SK-N-SH (cell line): ENCODE results near the gene STX11. TPM values are rescaled to one million over a fixed set of nuclear protein-coding genes. Genes with fewer than 3 reads are reported as not detected.

Experiments used
- CTCF ChIA-PET: fragments of 300-600, 350-600 bp; formaldehyde crosslinking; extraction: SDS; loops from one replicate; lab custom pipeline; 2021; lab: Yijun Ruan, JAX
- POLR2A ChIA-PET: fragments of 350-600 bp; sonication (Branson Sonifier 250); formaldehyde crosslinking; extraction: SDS; loops from one replicate; lab custom pipeline; 2020; ENCODE audit warnings: antibody characterized with exemption, inconsistent platforms; lab: Yijun Ruan, JAX
- DNase-seq: peaks from one replicate; pipeline ENCODE4 v3.0.0; 2012
- H2AFZ ChIP-seq: fragments of 200-600 bp; sonication (generic); 2 replicates; pipeline ENCODE4 v1.8.1; 2016; ENCODE audit warnings: antibody characterized with exemption, mild to moderate bottlenecking, low read depth
- H3F3A ChIP-seq: fragments of 200-600 bp; sonication (generic); replicated peaks from 2 replicates; pipeline ENCODE3; 2016; ENCODE audit warnings: antibody characterized with exemption, mild to moderate bottlenecking; ENCODE audit not compliant: insufficient read depth
- H3K27ac ChIP-seq, 2 experiments: fragments of 200-500 bp in 1 of 2; fragments of 200-600 bp in 1 of 2; sonication (Bioruptor generic) in 1 of 2; sonication (generic), shearing (Covaris generic) in 1 of 2; 2 replicates each; pipeline versions ENCODE4 v1.5.1 to v1.6.1; 2014 to 2016; ENCODE audit warnings: low read depth in 2 of 2, inconsistent platforms in 1 of 2, low read length in 1 of 2, mild to moderate bottlenecking in 1 of 2, mixed read lengths in 1 of 2
- H3K27me3 ChIP-seq: fragments of 200-600 bp; sonication (generic), shearing (Covaris generic); 2 replicates; pipeline ENCODE4 v1.6.1; 2016; ENCODE audit warnings: mixed run types; ENCODE audit not compliant: insufficient read depth
- H3K36me3 ChIP-seq, 2 experiments: fragments of 200-500 bp in 1 of 2; fragments of 200-600 bp in 1 of 2; sonication (Bioruptor generic) in 1 of 2; sonication (generic) in 1 of 2; replicated peaks in 1 of 2; 2 replicates each; pipeline versions ENCODE3 to v1.5.1; 2014 to 2016; ENCODE audit warnings: low read length in 1 of 2, mild to moderate bottlenecking in 1 of 2; ENCODE audit not compliant: insufficient read depth in 2 of 2, control insufficient read depth in 1 of 2
- H3K4me1 ChIP-seq, 2 experiments: fragments of 200-500 bp in 1 of 2; fragments of 200-600 bp in 1 of 2; sonication (Bioruptor generic) in 1 of 2; sonication (generic), shearing (Covaris generic) in 1 of 2; 2 replicates each; pipeline versions ENCODE4 v1.5.1 to v1.6.1; 2014 to 2016; ENCODE audit warnings: low read depth in 1 of 2, low read length in 1 of 2, mixed run types in 1 of 2; ENCODE audit not compliant: insufficient read depth in 2 of 2, control insufficient read depth in 1 of 2
- H3K4me2 ChIP-seq: fragments of 200-600 bp; sonication (generic), shearing (Covaris generic); 2 replicates; pipeline ENCODE4 v1.6.1; 2017; ENCODE audit warnings: mixed run types
- H3K4me3 ChIP-seq, 2 experiments: fragments of 200-500 bp in 1 of 2; fragments of 200-600 bp in 1 of 2; sonication (Bioruptor generic) in 1 of 2; sonication (generic), shearing (Covaris generic) in 1 of 2; 2 replicates each; pipeline versions ENCODE4 v1.5.1 to v1.8.1; 2014 to 2016; ENCODE audit warnings: low read depth in 2 of 2, inconsistent platforms in 1 of 2, low read length in 1 of 2, mild to moderate bottlenecking in 1 of 2, mixed read lengths in 1 of 2, moderate library complexity in 1 of 2
- H3K79me2 ChIP-seq: fragments of 200-600 bp; sonication (generic); 2 replicates; pipeline ENCODE4 v1.8.1; 2017; ENCODE audit warnings: mild to moderate bottlenecking; ENCODE audit not compliant: insufficient read depth
- H3K9ac ChIP-seq: fragments of 200-600 bp; sonication (generic); 2 replicates; pipeline ENCODE4 v1.6.1; 2017; ENCODE audit warnings: mixed run types
- H3K9me2 ChIP-seq: fragments of 200-600 bp; sonication (generic); 2 replicates; pipeline ENCODE4 v1.6.1; 2017; ENCODE audit warnings: mixed run types
- H3K9me3 ChIP-seq: fragments of 200-600 bp; sonication (generic); 2 replicates; pipeline ENCODE4 v1.6.1; 2017; ENCODE audit warnings: mixed run types, mild to moderate bottlenecking, moderate library complexity
- H4K20me1 ChIP-seq: fragments of 200-600 bp; sonication (generic); 2 replicates; pipeline ENCODE4 v1.6.1; 2017; ENCODE audit warnings: mild to moderate bottlenecking, mixed run types; ENCODE audit not compliant: insufficient read depth
- ELF1 ChIP-seq: IDR thresholded peaks from 2 replicates; pipeline ENCODE4 v1.4.0; 2012
- FOXJ3 ChIP-seq: sonication (generic); formaldehyde crosslinking; IDR thresholded peaks from 2 replicates; pipeline ENCODE4 v1.5.1; 2020; ENCODE audit warnings: mild to moderate bottlenecking, missing genetic modification reagents
- FOXM1 ChIP-seq: IDR thresholded peaks from 2 replicates; pipeline ENCODE4 v1.4.0; 2012; ENCODE audit warnings: low read depth, mild to moderate bottlenecking
- GATA2 ChIP-seq: sonication (generic); formaldehyde crosslinking; IDR thresholded peaks from 2 replicates; pipeline ENCODE4 v1.5.0; 2020; ENCODE audit warnings: mild to moderate bottlenecking, missing genetic modification reagents
- MAX ChIP-seq: IDR thresholded peaks from 2 replicates; pipeline ENCODE4 v1.4.0; 2012; ENCODE audit warnings: low read depth
- MEF2A ChIP-seq: IDR thresholded peaks from 2 replicates; pipeline ENCODE4 v1.4.0; 2012; ENCODE audit warnings: low read depth, borderline replicate concordance
- NFIC ChIP-seq: IDR thresholded peaks from 2 replicates; pipeline ENCODE4 v1.4.0; 2012; ENCODE audit warnings: borderline replicate concordance
- PBX3 ChIP-seq: IDR thresholded peaks from 2 replicates; pipeline ENCODE4; 2012
- POLR2AphosphoS5 ChIP-seq: IDR thresholded peaks from 2 replicates; pipeline ENCODE4 v1.6.1; 2012; ENCODE audit warnings: low read depth, low read length
- RAD21 ChIP-seq: IDR thresholded peaks from 2 replicates; pipeline ENCODE4 v1.6.1; 2012; ENCODE audit warnings: mild to moderate bottlenecking, low read length
- RCOR1 ChIP-seq: fragments of 150-350 bp; IDR thresholded peaks from 2 replicates; pipeline ENCODE4 v1.6.1; 2017; ENCODE audit warnings: antibody characterized with exemption, low read length
- REST ChIP-seq: IDR thresholded peaks from 2 replicates; pipeline ENCODE4 v1.6.1; 2012; ENCODE audit warnings: mild to moderate bottlenecking, low read depth, low read length, moderate library complexity
- RFX5 ChIP-seq: IDR thresholded peaks from 2 replicates; pipeline ENCODE4 v1.6.1; 2012; ENCODE audit warnings: mild to moderate bottlenecking, improper control_type of control experiment, low read length
- RXRA ChIP-seq: IDR thresholded peaks from 2 replicates; pipeline ENCODE4 v1.4.0; 2012; ENCODE audit warnings: low read depth, mild to moderate bottlenecking, borderline replicate concordance
- SMC3 ChIP-seq: IDR thresholded peaks from 2 replicates; pipeline ENCODE4 v1.6.1; 2012; ENCODE audit warnings: low read depth, low read length, improper control_type of control experiment
- TCF12 ChIP-seq: IDR thresholded peaks from 2 replicates; pipeline ENCODE4 v1.4.0; 2012
- TEAD4 ChIP-seq: IDR thresholded peaks from 2 replicates; pipeline ENCODE4 v1.4.0; 2012; ENCODE audit warnings: mild to moderate bottlenecking, borderline replicate concordance; ENCODE audit not compliant: insufficient read depth
- USF2 ChIP-seq: fragments of 150-350 bp; IDR thresholded peaks from 2 replicates; pipeline ENCODE4 v1.6.1; 2017; ENCODE audit warnings: antibody characterized with exemption, low read length, low read depth, borderline replicate concordance
- ZBTB33 ChIP-seq: IDR thresholded peaks from 2 replicates; pipeline ENCODE4 v1.4.0; 2012; ENCODE audit warnings: low read depth, borderline replicate concordance
- WGBS: methylation state at CpG from one replicate; pipeline ENCODE4 v1.1.6; 2017; ENCODE audit warnings: low lambda C conversion rate; 5-methylcytosine and 5-hydroxymethylcytosine counted together
- polyA plus RNA-seq, 3 experiments: library from polyadenylated mRNA; depleted of rRNA; stranded (reverse); fragments of >200 nt; gene quantifications; 2 replicates each; pipeline ENCODE4 v1.2.3, GENCODE V29; 2012

The STX11 gene
- polyA plus RNA-seq, 1 of the 3 experiments (the other 2 are of a cell fraction): 0.15 TPM

- Histone ChIP-seq H3K79me2 (no peaks in the 10 kb centered on the region), H3K4me1 (peaks cover 0 to 9% of the 10 kb centered on the region in 2 experiments; a peak in 1 of 4 replicates), H3K9me3 (no peaks in the 10 kb centered on the region), H4K20me1 (no peaks in the 10 kb centered on the region), H2AFZ (no peak overlapping the region), H3K9ac (no peak overlapping the region), H3K4me2 (no peak overlapping the region), H3K4me3 (no peak overlapping the region), H3K27ac (no peak overlapping the region), H3K27me3 (no peaks in the 10 kb centered on the region), H3K9me2 (no peaks in the 10 kb centered on the region), H3K36me3 (no peaks in the 10 kb centered on the region), H3F3A (peaks cover 3% of the 10 kb centered on the region)
- POLR2A ChIA-PET: no interaction called here
- TF ChIP-seq FOXM1 (no peak), FOXJ3 (CRISPR knock-in tag) (no peak), RFX5 (no peak), MEF2A (no peak), REST (no peak), RXRA (no peak), GATA2 (CRISPR knock-in tag) (no peak), RAD21 (no peak)
- no peak for DNase-seq
- CTCF ChIA-PET: interaction anchor here (0.6 kb wide), 1 partner anchor 45 kb away, joined by 3 read pairs; no protein-coding TSS in a partner anchor
- WGBS: 19% methylated on average over 7 of the region's 7 CpGs
Observed at GRCh38 chr6:144211160-144211559, 60.8 kb downstream of the STX11 start.

GRCh38 chr6:144213315-144213714 is 63.0 kb downstream of the STX11 start:
- ChIA-PET CTCF (no interaction called here), POLR2A (no interaction called here)
- H3F3A ChIP-seq: peaks cover 10% of the 10 kb centered on the region
- no peaks in the 10 kb centered on the region for H4K20me1 ChIP-seq
- no peak overlapping the region for H3K9ac ChIP-seq
- H3K27ac ChIP-seq: no peak overlapping the region
- no peak overlapping the region for H2AFZ ChIP-seq
- 47% methylated on average over 5 of the region's 5 CpGs for WGBS
- DNase-seq: no peak
- H3K9me3 ChIP-seq: no peaks in the 10 kb centered on the region
- H3K79me2 ChIP-seq: no peaks in the 10 kb centered on the region
- no peaks in the 10 kb centered on the region for H3K27me3 ChIP-seq
- H3K4me1 ChIP-seq: peaks cover 0 to 12% of the 10 kb centered on the region in 2 experiments; a peak in 1 of 4 replicates
- H3K4me3 ChIP-seq: no peak overlapping the region
- H3K9me2 ChIP-seq: no peaks in the 10 kb centered on the region
- no peaks in the 10 kb centered on the region for H3K36me3 ChIP-seq
- no peak overlapping the region for H3K4me2 ChIP-seq
- TF ChIP-seq MAX: no peak
- no peak for TF ChIP-seq TCF12
- no peak for TF ChIP-seq NFIC
- TF ChIP-seq RFX5: no peak
- TF ChIP-seq ZBTB33: no peak
- no peak for TF ChIP-seq SMC3
- TF ChIP-seq ELF1: no peak
- TF ChIP-seq TEAD4: no peak
- TF ChIP-seq USF2: no peak
- TF ChIP-seq RCOR1: no peak
- TF ChIP-seq PBX3: no peak
- TF ChIP-seq RAD21: no peak
- TF ChIP-seq FOXJ3 (CRISPR knock-in tag): no peak
- no peak for TF ChIP-seq POLR2AphosphoS5
